Measurements from ENCODE around the gene TRIP13. TPM values are rescaled to one million over a fixed set of nuclear protein-coding genes. Genes with fewer than 3 reads are reported as not detected.

Gene TRIP13
- total and polyA plus RNA-seq, 9 of the 15 experiments (the other 6 are each of a cell fraction or from before 2014, with no cell fraction given) = 24.1 to 116 (median 53.2) TPM

DNA sequence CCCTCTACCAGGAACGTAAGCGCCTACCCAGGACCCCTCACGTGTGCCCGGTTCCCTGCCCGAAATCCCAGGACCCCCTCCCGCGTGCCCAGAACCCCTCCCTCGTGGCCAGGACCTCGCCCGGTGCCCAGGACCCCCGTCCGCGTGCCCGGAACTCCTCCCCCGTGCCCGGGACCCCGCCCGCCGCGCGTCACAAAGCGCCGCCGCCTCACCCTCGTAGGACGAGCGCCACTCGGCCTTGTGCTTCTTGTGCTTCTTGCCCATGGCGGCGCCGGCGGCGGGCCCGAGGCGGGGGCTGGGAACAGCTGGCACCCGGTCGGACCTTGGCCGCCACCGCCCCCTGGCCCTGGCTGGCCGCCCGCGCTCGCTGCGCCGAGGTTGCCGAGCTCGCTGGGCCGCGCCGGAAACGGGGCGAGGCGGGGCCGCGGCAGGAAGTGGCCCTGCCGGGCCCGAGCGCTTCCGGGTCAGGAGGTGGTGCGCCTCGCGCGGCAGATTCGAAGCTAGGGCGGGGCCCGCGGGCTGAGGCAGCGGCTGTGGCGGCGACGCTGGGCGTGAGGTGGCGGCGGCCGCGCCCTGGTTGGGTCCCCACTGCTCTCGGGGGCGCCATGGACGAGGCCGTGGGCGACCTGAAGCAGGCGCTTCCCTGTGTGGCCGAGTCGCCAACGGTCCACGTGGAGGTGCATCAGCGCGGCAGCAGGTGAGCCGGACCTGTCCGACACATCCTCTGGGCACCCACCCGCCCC lies at the start of gene TRIP13, which contains the start of gene BRD9 (continued):
- TF ChIP-seq, protein P1, sequence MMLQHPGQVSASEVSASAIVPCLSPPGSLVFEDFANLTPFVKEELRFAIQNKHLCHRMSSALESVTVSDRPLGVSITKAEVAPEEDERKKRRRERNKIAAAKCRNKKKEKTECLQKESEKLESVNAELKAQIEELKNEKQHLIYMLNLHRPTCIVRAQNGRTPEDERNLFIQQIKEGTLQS (IDR thresholded peaks at IDR 0.05) = no peak
- TF ChIP-seq, protein P1 (CRISPR knock-in tag; conservative IDR thresholded peaks at IDR 0.05) = 0 out of 2 replicates have a peak, but pooled peaks have one; percentile 33
- TF ChIP-seq L3MBTL2 (IDR thresholded peaks at IDR 0.05) (peak; percentile 93), U2AF1 (optimal IDR thresholded peaks at IDR 0.05; ENCODE audit: low read depth, low read length) (peak; percentile 75), RFX7 (CRISPR knock-in tag; IDR thresholded peaks at IDR 0.05) (no peak), POLR3G (IDR thresholded peaks at IDR 0.05; ENCODE audit: extremely low read depth, insufficient read length, insufficient replicate concordance) (no peak), ZNF146 (CRISPR knock-in tag; IDR thresholded peaks at IDR 0.05; ENCODE audit: unreplicated experiment) (no peak), HNRNPH1 (optimal IDR thresholded peaks at IDR 0.05; ENCODE audit: low read depth, low read length) (no peak), ZNF436 (CRISPR knock-in tag; IDR thresholded peaks at IDR 0.05) (no peak), TRIM24 (IDR thresholded peaks at IDR 0.05) (no peak), ZNF75A (CRISPR knock-in tag; IDR thresholded peaks at IDR 0.05) (no peak), NR3C1 (CRISPR knock-in tag; IDR thresholded peaks at IDR 0.05) (peak; percentile 79; the same call in 1 of the 2 replicates), ZNF444 (CRISPR knock-in tag; IDR thresholded peaks at IDR 0.05) (no peak), ZBTB1 (CRISPR knock-in tag; IDR thresholded peaks at IDR 0.05; ENCODE audit: borderline replicate concordance, low read depth) (no peak), NCOA4 (IDR thresholded peaks at IDR 0.05; ENCODE audit: partially characterized antibody) (no peak), SETDB1 (IDR thresholded peaks at IDR 0.05; ENCODE audit: low read length) (no peak), SMARCB1 (IDR thresholded peaks at IDR 0.05; ENCODE audit: insufficient read length, low read depth) (no peak), ZNF140 (CRISPR knock-in tag; IDR thresholded peaks at IDR 0.05) (no peak), ZNF695 (CRISPR knock-in tag; IDR thresholded peaks at IDR 0.05) (no peak)
- TF ChIP-seq, protein P2, sequence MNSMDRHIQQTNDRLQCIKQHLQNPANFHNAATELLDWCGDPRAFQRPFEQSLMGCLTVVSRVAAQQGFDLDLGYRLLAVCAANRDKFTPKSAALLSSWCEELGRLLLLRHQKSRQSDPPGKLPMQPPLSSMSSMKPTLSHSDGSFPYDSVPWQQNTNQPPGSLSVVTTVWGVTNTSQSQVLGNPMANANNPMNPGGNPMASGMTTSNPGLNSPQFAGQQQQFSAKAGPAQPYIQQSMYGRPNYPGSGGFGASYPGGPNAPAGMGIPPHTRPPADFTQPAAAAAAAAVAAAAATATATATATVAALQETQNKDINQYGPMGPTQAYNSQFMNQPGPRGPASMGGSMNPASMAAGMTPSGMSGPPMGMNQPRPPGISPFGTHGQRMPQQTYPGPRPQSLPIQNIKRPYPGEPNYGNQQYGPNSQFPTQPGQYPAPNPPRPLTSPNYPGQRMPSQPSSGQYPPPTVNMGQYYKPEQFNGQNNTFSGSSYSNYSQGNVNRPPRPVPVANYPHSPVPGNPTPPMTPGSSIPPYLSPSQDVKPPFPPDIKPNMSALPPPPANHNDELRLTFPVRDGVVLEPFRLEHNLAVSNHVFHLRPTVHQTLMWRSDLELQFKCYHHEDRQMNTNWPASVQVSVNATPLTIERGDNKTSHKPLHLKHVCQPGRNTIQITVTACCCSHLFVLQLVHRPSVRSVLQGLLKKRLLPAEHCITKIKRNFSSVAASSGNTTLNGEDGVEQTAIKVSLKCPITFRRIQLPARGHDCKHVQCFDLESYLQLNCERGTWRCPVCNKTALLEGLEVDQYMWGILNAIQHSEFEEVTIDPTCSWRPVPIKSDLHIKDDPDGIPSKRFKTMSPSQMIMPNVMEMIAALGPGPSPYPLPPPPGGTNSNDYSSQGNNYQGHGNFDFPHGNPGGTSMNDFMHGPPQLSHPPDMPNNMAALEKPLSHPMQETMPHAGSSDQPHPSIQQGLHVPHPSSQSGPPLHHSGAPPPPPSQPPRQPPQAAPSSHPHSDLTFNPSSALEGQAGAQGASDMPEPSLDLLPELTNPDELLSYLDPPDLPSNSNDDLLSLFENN (IDR thresholded peaks at IDR 0.05; ENCODE audit: low read depth in 2 of 2, low read length in 2 of 2) = 0 out of 4 replicates have a peak, but pooled peaks have one; percentile 21 to 35
- TF ChIP-seq, protein P3, sequence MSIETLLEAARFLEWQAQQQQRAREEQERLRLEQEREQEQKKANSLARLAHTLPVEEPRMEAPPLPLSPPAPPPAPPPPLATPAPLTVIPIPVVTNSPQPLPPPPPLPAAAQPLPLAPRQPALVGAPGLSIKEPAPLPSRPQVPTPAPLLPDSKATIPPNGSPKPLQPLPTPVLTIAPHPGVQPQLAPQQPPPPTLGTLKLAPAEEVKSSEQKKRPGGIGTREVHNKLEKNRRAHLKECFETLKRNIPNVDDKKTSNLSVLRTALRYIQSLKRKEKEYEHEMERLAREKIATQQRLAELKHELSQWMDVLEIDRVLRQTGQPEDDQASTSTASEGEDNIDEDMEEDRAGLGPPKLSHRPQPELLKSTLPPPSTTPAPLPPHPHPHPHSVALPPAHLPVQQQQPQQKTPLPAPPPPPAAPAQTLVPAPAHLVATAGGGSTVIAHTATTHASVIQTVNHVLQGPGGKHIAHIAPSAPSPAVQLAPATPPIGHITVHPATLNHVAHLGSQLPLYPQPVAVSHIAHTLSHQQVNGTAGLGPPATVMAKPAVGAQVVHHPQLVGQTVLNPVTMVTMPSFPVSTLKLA (conservative IDR thresholded peaks at IDR 0.05) = peak; percentile 70 to 93

Data from K562 (cell line).